Nucleus accumbens (tissue), 56 donors: Measurements from ENCODE around the gene CHRNA9.
"Not testable (repeated sequence)": the region's sequence is repeated elsewhere in the genome, so short reads cannot be mapped to it uniquely, and the experiment has no call there.

ENCODE experiments used
- DNase-seq, 56 donors: peaks; one replicate each; lab custom pipeline; 2025; lab: John Stamatoyannopoulos, UW

Gene CHRNA9

GRCh38 chr4:40375095-40375494 lies 40.0 kb downstream of the CHRNA9 start:
- no peak for DNase-seq

DNA sequence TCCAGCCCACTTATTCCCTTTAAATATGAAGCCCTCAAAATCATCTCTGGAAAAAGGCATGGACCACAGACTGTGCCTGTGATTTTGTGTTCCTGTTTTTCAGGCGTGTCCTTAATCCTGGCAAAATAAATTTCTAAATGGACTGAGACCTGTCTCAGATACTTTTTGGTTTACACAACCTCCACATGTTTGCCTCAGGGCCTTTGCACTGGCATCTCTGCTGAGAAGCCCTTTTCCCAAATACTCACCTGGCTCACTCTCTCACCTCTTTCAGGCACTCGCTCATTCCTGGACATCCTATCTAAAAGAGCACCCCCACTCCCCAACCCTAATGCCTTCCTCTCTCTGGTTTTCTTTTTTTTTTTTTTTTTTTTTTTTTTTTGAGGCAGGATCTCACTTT lies 40.5 kb downstream of the CHRNA9 start:
- DNase-seq, result no peak

DNA sequence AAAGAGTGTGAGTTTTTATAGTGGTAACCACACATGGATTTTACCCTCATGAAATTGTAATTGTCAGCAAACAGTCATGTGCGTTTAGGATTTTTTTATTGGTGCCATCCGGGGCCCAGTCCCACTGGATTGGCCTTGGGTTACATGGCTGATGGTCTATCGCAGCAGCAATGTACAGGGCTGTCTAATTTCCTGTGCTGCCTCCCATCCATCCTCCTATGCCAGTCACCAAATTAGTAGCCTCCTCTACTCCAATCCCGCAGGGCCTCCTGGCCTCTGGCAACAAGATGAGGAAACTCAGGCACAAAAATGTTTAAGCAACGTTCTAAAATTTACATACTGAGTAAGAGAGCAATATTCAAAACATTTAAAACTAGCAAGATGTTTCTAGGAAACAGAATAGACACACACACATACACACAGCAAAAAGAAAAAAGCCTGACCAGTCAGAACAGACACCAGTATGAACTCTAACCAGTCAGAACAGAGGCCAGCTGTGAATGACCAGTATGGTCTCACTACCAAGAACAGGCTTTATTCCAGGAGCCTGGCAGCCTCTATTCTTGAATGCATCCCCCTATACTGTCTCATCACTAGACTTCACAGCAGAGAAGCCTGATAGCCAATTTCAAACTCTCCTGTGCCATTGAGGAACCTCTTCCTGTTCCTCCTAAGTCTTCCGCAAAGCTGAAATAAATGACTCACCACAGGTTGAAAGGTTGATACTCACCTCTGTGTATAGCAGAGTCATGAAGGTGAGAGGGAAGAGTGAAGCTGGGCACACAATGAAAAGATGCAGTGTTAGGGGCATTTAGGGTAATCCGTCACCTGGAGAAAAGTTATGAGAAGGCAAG lies 42.6 kb downstream of the CHRNA9 start:
- DNase-seq, result no peak

DNA sequence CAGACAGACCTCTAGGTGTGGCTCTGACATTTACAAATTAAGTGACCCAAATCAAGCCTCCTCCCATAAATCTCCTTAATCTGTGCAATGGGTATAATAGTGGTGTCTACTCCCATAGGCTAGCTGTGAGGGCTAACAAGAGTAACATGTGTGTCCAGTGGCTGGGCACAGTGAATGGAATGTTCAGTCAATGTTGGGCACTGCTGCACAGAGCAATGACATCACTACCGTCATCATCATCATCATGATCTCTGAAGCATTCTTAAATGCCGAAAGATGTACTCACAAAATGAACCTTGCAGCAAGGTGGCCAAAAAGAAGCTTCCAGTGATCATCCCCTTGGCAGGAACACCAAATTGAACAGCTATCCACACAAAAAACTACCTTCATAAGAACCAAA lies 43.5 kb downstream of the CHRNA9 start:
- no peak for DNase-seq

GRCh38 chr4:40379248-40379647 lies 44.1 kb downstream of the CHRNA9 start:
- DNase-seq, result no peak

DNA sequence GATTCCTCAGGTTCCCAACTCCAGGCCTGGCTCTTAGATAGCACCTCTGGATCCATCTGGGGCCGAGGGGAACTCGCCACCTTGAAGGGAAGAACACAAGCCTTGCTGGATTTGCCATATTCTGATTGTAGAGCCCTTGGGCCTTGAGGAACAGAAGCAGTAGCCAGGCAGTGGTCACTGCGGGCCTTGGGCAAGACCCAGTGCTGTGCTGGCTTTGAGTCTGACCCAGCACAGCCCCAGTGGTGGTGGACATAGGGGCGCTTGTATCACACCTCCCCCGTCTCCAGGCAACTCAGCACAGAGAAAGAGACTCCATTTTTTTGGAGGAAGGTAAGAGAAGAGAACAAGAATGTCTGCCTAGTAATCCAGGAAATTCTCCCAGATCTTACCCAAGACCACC lies 45.5 kb downstream of the CHRNA9 start:
- DNase-seq, result no peak

DNA sequence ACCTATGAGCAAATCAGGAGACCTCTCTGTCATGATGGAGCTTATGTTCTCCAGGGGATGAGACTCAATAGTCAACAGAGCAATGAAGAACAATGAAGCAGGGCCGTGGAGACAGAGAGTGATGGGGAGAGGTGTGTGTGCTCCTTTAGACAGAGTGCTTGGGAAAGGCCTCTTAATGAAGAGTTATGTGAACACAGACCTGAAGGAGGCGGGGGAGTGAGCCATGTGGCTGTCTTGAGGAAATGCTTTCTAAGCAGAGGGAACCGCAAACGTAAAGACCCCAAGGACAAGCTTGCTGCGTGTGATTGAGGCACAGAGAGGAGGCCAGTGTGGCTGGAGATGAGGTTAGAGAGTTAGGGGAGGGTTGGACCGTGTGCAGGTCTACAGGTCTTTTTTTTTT lies 53.1 kb downstream of the CHRNA9 start:
- no peak for DNase-seq

GRCh38 chr4:40389986-40390385 lies 54.9 kb downstream of the CHRNA9 start:
- no peak for DNase-seq

DNA sequence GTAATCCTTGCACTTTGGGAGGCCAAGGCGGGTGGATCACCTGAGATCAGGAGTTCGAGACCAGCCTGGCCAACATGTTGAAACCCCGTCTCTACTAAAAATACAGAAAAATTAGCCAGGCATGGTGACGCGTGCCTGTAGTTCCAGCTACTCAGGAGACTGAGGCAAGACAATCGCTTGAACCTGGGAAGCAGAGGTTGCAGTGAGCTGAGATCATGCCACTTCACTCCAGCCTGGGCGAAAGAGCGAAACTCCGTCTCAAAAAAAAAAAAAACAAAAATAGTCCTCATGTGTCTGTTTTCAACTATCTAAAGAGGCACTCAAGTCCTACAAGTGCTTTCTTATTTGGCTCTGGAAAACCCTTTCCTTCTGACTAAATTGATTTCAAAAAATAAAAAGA lies 57.1 kb downstream of the CHRNA9 start:
- DNase-seq, result not testable (repeated sequence)

DNA sequence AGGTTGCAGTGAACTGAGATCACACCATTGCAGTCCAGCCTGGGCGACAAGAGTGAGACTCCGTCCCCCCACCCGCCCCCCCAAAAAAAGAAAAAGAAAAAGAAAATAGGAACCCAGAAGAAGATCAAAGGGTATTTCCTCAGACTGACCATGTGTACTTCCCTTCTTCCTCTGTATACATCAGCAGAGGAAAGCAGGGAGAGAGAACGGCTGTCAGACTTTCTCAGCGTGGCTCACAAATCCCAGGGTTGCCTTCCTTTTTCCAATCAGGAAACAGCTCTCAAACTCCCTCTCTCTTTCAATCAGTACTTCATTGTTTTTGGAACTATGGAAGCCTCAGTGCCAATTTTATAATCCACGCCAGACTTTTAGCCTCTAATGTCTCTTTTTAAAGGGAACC lies 59.1 kb downstream of the CHRNA9 start:
- no peak for DNase-seq

DNA sequence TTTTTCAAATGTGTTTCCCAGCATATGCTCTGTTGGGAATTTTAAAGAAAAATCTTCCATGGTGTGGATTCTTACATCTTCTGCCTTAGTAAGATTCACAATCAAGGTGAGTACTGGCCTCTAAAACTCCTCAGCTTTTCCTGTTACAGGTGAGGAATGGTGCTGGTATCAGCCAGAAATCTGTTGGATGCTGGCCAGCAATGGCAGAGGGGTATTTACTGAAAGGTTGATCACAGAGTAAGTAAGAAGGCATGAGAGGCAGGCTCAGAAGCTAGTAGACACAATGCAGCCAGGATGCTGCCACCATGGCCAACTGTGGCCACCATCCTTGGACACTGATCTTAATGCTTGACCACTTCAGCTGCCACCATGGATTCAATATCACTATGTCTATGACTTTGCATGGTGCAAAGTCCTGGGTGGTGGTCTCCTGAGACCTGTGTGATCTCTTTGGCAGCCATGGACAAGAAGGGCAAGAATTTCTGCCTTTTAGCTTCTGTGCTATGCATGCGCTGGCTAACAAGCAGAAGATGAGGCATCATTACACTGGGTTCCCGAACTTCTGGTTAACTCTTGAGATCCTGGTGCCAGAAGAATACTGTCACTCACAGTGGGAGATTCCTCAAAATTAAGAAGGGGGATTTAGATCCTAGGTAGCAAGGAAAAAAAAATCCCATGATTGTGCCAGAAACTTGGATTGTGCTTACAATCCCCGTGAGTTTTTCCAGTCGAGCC lies 60.2 kb downstream of the CHRNA9 start:
- DNase-seq, result no peak

DNA sequence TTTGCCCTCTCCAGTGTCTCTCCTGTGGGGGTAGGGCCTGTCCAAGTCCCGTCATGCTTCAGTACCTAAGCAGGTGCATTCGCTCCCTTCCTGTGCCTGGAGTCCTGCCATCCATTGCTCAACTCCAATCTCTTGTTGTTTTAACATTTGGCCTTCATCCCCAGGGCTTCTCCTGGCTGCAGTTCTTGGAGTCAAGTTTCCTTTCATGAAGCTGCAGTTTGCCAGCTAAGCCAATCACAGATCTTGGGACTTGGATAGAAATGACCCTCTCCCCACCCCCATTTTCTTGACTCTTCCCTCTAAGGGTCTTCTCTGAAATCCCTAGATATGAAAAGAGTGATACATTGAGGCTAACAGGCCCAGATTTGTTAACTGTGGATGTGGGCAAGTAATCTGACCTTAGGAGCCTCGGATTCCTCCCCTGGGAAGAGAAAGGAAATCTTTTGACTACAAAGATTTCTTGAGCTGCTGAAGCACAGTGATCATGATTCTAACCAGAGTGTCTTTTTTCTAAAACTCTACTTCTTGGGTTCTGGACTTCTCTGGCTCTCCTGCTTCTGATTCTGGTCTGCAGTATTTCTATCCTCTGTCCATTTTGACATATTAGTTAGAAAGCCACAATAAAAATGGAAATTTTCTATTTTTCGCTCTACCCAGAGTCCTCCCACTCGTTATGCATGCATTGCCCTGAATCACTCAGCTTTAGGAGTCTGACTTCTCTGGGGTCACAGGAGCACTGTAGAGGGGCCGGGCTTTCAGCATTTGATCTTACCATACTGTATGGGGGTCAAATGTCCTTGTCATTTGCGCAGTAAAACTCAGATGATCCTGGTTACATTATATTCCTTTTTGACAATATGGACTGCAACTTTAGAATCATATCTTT lies 61.0 kb downstream of the CHRNA9 start:
- no peak for DNase-seq

DNA sequence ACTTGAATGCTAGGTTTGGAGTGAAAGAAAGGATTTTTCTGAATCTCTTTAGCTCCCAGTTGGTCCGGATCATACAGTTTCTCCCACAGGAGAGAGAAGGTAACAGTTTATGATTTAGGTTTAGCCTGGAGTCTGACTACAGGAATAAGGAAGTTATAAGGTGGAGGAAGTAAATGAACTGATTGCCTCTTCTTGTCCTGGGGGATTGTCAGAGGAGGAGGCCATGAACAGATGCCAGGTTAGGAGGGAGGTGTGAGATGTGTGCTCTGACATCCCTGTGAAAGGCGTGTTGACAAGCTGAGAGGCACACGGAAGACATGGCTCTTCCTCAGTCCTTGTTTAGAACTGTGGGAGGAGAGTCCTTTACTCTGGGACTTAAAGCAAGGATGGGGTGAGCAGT lies 64.4 kb downstream of the CHRNA9 start:
- no peak for DNase-seq

- DNase-seq, result no peak
Observed at GRCh38 chr4:40401096-40401495, 66.0 kb downstream of the CHRNA9 start.

DNA sequence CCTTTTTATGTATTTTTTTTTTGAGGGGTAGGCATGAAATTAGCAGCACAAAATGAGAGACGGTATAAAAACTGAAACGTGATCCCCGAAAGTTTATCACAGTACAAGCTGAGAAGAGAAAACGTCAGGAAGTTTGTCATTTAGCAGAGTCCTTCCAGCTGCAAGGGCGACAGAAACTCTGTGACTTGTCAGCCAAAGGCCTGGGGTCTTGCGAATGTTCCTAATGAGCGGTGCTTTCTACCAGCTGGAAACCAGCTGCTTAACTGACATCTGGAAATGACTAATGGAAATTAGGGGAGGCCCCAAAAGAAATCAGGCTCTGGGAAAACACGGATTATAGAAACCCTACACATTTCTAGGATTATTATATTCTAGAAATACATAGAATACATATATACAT lies 66.5 kb downstream of the CHRNA9 start:
- DNase-seq, result no peak

GRCh38 chr4:40402556-40402955 lies 67.4 kb downstream of the CHRNA9 start:
- DNase-seq, result no peak

DNA sequence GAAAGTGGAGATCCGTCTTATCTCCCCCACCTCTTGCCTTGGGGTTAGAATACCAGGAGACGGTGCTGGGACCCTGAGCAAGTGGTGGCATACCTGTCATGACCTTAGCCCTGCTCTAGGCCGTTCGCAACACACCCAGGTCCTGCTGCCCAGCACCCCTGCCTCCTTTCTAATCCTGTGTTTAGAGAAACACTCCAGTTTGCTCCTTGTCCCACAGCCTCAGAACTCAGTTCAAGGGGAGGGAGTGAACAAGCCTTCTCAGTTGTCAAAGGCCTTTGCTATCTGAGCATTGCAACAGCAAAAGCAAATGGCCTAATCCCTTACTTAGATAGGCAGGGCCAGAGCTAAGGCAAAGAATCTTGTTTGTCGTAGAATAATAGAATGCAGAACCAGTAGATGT lies 67.9 kb downstream of the CHRNA9 start:
- DNase-seq, result no peak
